Karpas-422 (cell line): ENCODE data around the gene NEK7. TPM values are rescaled to one million over a fixed set of nuclear protein-coding genes. Genes with fewer than 3 reads are reported as not detected.
"Not testable (repeated sequence)": the region's sequence is repeated elsewhere in the genome, so short reads cannot be mapped to it uniquely, and the experiment has no call there.

ENCODE experiments used
- DNase-seq: peaks from one replicate; pipeline ENCODE4 v3.0.0-alpha.2; 2015
- H2AFZ ChIP-seq: fragments of 200-600 bp; sonication (generic); 2 replicates; pipeline ENCODE4 v1.6.1; 2014; ENCODE audit warnings: antibody characterized with exemption, low read length, mixed read lengths
- H3K27ac ChIP-seq: fragments of 200-600 bp; sonication (generic); 2 replicates; pipeline ENCODE4 v1.5.1; 2014; ENCODE audit warnings: mild to moderate bottlenecking, low read length, moderate library complexity
- H3K27me3 ChIP-seq: fragments of 200-600 bp; sonication (generic); 2 replicates; pipeline ENCODE4 v1.6.1; 2014; ENCODE audit warnings: low read length, mixed read lengths
- H3K36me3 ChIP-seq: fragments of 200-600 bp; sonication (generic); 2 replicates; pipeline ENCODE4 v1.6.1; 2014; ENCODE audit warnings: low read length, mixed read lengths; ENCODE audit not compliant: insufficient read depth
- H3K4me1 ChIP-seq: fragments of 200-600 bp; sonication (generic); 2 replicates; pipeline ENCODE4 v1.6.1; 2014; ENCODE audit warnings: mild to moderate bottlenecking, low read length, mixed read lengths
- H3K4me2 ChIP-seq: fragments of 200-600 bp; sonication (generic); 2 replicates; pipeline ENCODE4 v1.6.1; 2014; ENCODE audit warnings: low read length, low read depth, mild to moderate bottlenecking; ENCODE audit not compliant: poor library complexity, severe bottlenecking
- H3K4me3 ChIP-seq: fragments of 200-600 bp; sonication (generic); 2 replicates; pipeline ENCODE4 v1.5.1; 2014; ENCODE audit warnings: mild to moderate bottlenecking, antibody characterized with exemption, low read length, mixed read lengths
- H3K79me2 ChIP-seq: fragments of 200-600 bp; sonication (generic); 2 replicates; pipeline ENCODE4 v1.6.1; 2014; ENCODE audit warnings: mild to moderate bottlenecking, low read length, mixed read lengths
- H3K9ac ChIP-seq: fragments of 200-600 bp; sonication (generic); 2 replicates; pipeline ENCODE4 v1.6.0; 2014; ENCODE audit warnings: low read length
- H3K9me2 ChIP-seq: fragments of 200-600 bp; sonication (generic), shearing (Covaris generic); replicated peaks from 2 replicates; pipeline ENCODE4 v1.6.0; 2014; ENCODE audit warnings: mild to moderate bottlenecking, low read length, moderate library complexity; ENCODE audit not compliant: insufficient read depth
- H3K9me3 ChIP-seq: fragments of 300-700, 200-600 bp; sonication (generic); 2 replicates; pipeline ENCODE4 v1.6.1; 2014; ENCODE audit warnings: low read length, mixed read lengths
- H4K20me1 ChIP-seq: fragments of 200-600 bp; sonication (generic); 2 replicates; pipeline ENCODE4 v1.6.1; 2014; ENCODE audit warnings: mild to moderate bottlenecking, antibody characterized with exemption, low read length, low read depth; ENCODE audit not compliant: insufficient read depth
- total RNA-seq: library from RNA; depleted of rRNA; stranded (reverse); fragments of >200 nt; shearing (Covaris generic); gene quantifications from 2 replicates; pipeline ENCODE4 v1.2.3, GENCODE V29; 2014; ENCODE audit warnings: low replicate concordance

The NEK7 gene
- total RNA-seq, 1 experiment from 2014 or later, result 133 TPM

GRCh38 chr1:198295971-198296370 is 139.2 kb downstream of the NEK7 start:
- no peak overlapping the region for H3K4me2 ChIP-seq
- H3K27ac ChIP-seq, result no peak overlapping the region
- H3K36me3 ChIP-seq, result peaks cover 3% of the 10 kb centered on the region; the same call in 1 of the 2 replicates
- peaks cover 41% of the 10 kb centered on the region for H3K79me2 ChIP-seq
- H3K9me3 ChIP-seq, result no peaks in the 10 kb centered on the region
- H2AFZ ChIP-seq, result no peak overlapping the region
- no peaks in the 10 kb centered on the region for H3K27me3 ChIP-seq
- no peak for DNase-seq
- H4K20me1 ChIP-seq, result no peaks in the 10 kb centered on the region
- H3K9ac ChIP-seq, result no peak overlapping the region
- H3K4me3 ChIP-seq, result no peak overlapping the region
- H3K4me1 ChIP-seq, result peaks cover 12% of the 10 kb centered on the region
- H3K9me2 ChIP-seq, result no peaks in the 10 kb centered on the region

- Histone ChIP-seq H3K9ac (no peak overlapping the region), H3K4me3 (no peak overlapping the region), H2AFZ (no peak overlapping the region), H3K27me3 (no peaks in the 10 kb centered on the region), H3K9me2 (no peaks in the 10 kb centered on the region), H3K36me3 (peaks cover 3% of the 10 kb centered on the region; the same call in 1 of the 2 replicates), H3K4me2 (no peak overlapping the region), H4K20me1 (no peaks in the 10 kb centered on the region), H3K79me2 (peaks cover 37% of the 10 kb centered on the region), H3K27ac (no peak overlapping the region), H3K9me3 (no peaks in the 10 kb centered on the region), H3K4me1 (peaks cover 12% of the 10 kb centered on the region)
- DNase-seq, result no peak
Observed at GRCh38 chr1:198297281-198297680, 140.5 kb downstream of the NEK7 start.

- Histone ChIP-seq H3K4me2 (no peak overlapping the region), H3K36me3 (peaks cover 3% of the 10 kb centered on the region; the same call in 1 of the 2 replicates), H4K20me1 (no peaks in the 10 kb centered on the region), H3K27me3 (no peaks in the 10 kb centered on the region), H2AFZ (no peak overlapping the region), H3K27ac (no peak overlapping the region), H3K4me1 (peaks cover 11% of the 10 kb centered on the region), H3K9me2 (no peaks in the 10 kb centered on the region), H3K79me2 (peaks cover 32% of the 10 kb centered on the region), H3K4me3 (no peak overlapping the region), H3K9me3 (no peaks in the 10 kb centered on the region), H3K9ac (no peak overlapping the region)
- no peak for DNase-seq
Observed at GRCh38 chr1:198298640-198299039, 141.8 kb downstream of the NEK7 start.

- Histone ChIP-seq H4K20me1 (no peaks in the 10 kb centered on the region), H3K4me1 (no peaks in the 10 kb centered on the region), H3K27ac (no peak overlapping the region), H3K9ac (no peak overlapping the region), H3K9me2 (no peaks in the 10 kb centered on the region), H2AFZ (no peak overlapping the region), H3K79me2 (peaks cover 21% of the 10 kb centered on the region), H3K4me2 (no peak overlapping the region), H3K9me3 (no peaks in the 10 kb centered on the region), H3K27me3 (no peaks in the 10 kb centered on the region), H3K4me3 (no peak overlapping the region), H3K36me3 (peaks cover 3% of the 10 kb centered on the region; the same call in 1 of the 2 replicates)
- no peak for DNase-seq
Observed at GRCh38 chr1:198300451-198300850, 143.7 kb downstream of the NEK7 start.

- Histone ChIP-seq H3K9me2 (no peaks in the 10 kb centered on the region), H3K36me3 (no peaks in the 10 kb centered on the region; the same call in 1 of the 2 replicates), H3K9me3 (no peaks in the 10 kb centered on the region), H4K20me1 (no peaks in the 10 kb centered on the region), H3K9ac (no peak overlapping the region), H3K27me3 (no peaks in the 10 kb centered on the region), H2AFZ (no peak overlapping the region), H3K4me2 (no peak overlapping the region), H3K27ac (no peak overlapping the region), H3K4me1 (peaks cover 10% of the 10 kb centered on the region), H3K4me3 (no peak overlapping the region), H3K79me2 (peaks cover 17% of the 10 kb centered on the region; the same call in 1 of the 2 replicates)
- DNase-seq, result no peak
Observed at GRCh38 chr1:198304431-198304830, 147.6 kb downstream of the NEK7 start.

- not testable (repeated sequence) for DNase-seq, H4K20me1 ChIP-seq, H3K36me3 ChIP-seq, H2AFZ ChIP-seq, H3K27ac ChIP-seq, H3K79me2 ChIP-seq, H3K9me2 ChIP-seq, H3K27me3 ChIP-seq, H3K9me3 ChIP-seq, H3K4me3 ChIP-seq, H3K4me2 ChIP-seq, H3K9ac ChIP-seq, H3K4me1 ChIP-seq
Observed at GRCh38 chr1:198314817-198315216, 158.0 kb downstream of the NEK7 start.

GRCh38 chr1:198315331-198315730 is 158.5 kb downstream of the NEK7 start:
- not testable (repeated sequence) for H4K20me1 ChIP-seq, H3K4me2 ChIP-seq, H3K9me2 ChIP-seq, H2AFZ ChIP-seq, H3K27ac ChIP-seq, DNase-seq, H3K79me2 ChIP-seq, H3K36me3 ChIP-seq, H3K9ac ChIP-seq, H3K4me1 ChIP-seq, H3K4me3 ChIP-seq, H3K27me3 ChIP-seq, H3K9me3 ChIP-seq

- DNase-seq, result no peak
Observed at GRCh38 chr1:198316546-198317100, 159.8 kb downstream of the NEK7 start.

More at GRCh38 chr1:198316546-198317100, 159.8 kb downstream of the NEK7 start:
- Histone ChIP-seq H3K9ac (no peak overlapping the region), H3K9me3 (no peaks in the 10 kb centered on the region), H3K4me3 (no peak overlapping the region), H3K79me2 (no peaks in the 10 kb centered on the region), H3K4me1 (peaks cover 4% of the 10 kb centered on the region), H3K36me3 (no peaks in the 10 kb centered on the region), H3K27me3 (no peaks in the 10 kb centered on the region), H3K4me2 (no peak overlapping the region), H3K27ac (no peak overlapping the region), H3K9me2 (no peaks in the 10 kb centered on the region), H2AFZ (no peak overlapping the region), H4K20me1 (no peaks in the 10 kb centered on the region)
